HG03575 (cell line): ENCODE measurements around the gene PRR14.

Experiments used
- ATAC-seq: cut with Tn5 transposase; IDR thresholded peaks from one replicate; pipeline ENCODE4 v1.9.1; 2021; ENCODE audit not compliant: unreplicated experiment, insufficient number of reproducible peaks, low FRiP score; ENCODE audit errors: extremely low read depth

The PRR14 gene

DNA sequence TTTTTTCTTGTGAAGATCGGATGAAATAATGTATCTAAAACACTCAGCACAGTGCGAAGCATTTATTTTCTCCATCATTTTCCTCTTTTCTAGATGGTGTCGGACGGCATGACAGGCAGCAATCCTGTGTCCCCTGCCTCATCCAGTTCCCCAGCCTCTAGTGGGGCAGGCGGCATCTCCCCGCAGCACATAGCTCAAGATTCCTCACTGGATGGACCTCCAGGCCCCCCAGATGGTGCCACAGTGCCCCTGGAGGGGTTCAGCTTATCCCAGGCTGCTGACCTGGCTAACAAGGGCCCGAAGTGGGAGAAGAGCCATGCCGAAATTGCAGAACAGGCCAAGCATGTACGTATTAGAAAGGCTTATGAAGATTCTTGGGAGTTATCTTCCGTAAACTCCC is 53.2 kb downstream of the PRR14 start:
- ATAC-seq = no peak
